IMR-90 (cell line): Measurements from ENCODE around the gene CRACR2B.

Source experiments
- BHLHE40 ChIP-seq: fragments of 150-350 bp; IDR thresholded peaks from 2 replicates; pipeline ENCODE4 v1.6.1; 2016; ENCODE audit warnings: mild to moderate bottlenecking, low read depth, low read length
- CHD1 ChIP-seq: IDR thresholded peaks from 2 replicates; pipeline ENCODE4 v1.6.1; 2012; ENCODE audit warnings: low read depth, low read length, improper control_type of control experiment
- MAFK ChIP-seq: IDR thresholded peaks from 2 replicates; pipeline ENCODE4 v1.6.1; 2012; ENCODE audit warnings: low read depth, low read length, improper control_type of control experiment
- POLR2A ChIP-seq: IDR thresholded peaks from 2 replicates; pipeline ENCODE4 v1.6.1; 2012; ENCODE audit warnings: mild to moderate bottlenecking, low read depth, low read length
- RCOR1 ChIP-seq: IDR thresholded peaks from 2 replicates; pipeline ENCODE4 v1.6.1; 2012; ENCODE audit warnings: mild to moderate bottlenecking, low read length, improper control_type of control experiment; ENCODE audit not compliant: insufficient replicate concordance
- USF2 ChIP-seq: fragments of 150-350 bp; IDR thresholded peaks from 2 replicates; pipeline ENCODE4 v1.6.1; 2017; ENCODE audit warnings: mild to moderate bottlenecking, antibody characterized with exemption, low read length, low read depth
- TF ChIP-seq, protein P1 (sequence below): conservative IDR thresholded peaks from 2 replicates; pipeline ENCODE4 v1.5.1; 2012; ENCODE audit warnings: mild to moderate bottlenecking, low read depth, low read length, improper control_type of control experiment

GRCh38 chr11:819943-820649 lies 7.6 kb upstream of the CRACR2B start:
- TF ChIP-seq, protein P1, sequence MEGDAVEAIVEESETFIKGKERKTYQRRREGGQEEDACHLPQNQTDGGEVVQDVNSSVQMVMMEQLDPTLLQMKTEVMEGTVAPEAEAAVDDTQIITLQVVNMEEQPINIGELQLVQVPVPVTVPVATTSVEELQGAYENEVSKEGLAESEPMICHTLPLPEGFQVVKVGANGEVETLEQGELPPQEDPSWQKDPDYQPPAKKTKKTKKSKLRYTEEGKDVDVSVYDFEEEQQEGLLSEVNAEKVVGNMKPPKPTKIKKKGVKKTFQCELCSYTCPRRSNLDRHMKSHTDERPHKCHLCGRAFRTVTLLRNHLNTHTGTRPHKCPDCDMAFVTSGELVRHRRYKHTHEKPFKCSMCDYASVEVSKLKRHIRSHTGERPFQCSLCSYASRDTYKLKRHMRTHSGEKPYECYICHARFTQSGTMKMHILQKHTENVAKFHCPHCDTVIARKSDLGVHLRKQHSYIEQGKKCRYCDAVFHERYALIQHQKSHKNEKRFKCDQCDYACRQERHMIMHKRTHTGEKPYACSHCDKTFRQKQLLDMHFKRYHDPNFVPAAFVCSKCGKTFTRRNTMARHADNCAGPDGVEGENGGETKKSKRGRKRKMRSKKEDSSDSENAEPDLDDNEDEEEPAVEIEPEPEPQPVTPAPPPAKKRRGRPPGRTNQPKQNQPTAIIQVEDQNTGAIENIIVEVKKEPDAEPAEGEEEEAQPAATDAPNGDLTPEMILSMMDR = no peak
- TF ChIP-seq BHLHE40 (no peak), RCOR1 (no peak), POLR2A (no peak), CHD1 (no peak), USF2 (no peak), MAFK (no peak)
